Keratinocyte (primary cell): ENCODE data around the gene ZNF668.

Source experiments
- EZH2 ChIP-seq: IDR thresholded peaks from one replicate; pipeline ENCODE4 v1.6.1; 2012; ENCODE audit warnings: inconsistent platforms, mild to moderate bottlenecking, low read length, moderate library complexity
- TF ChIP-seq, protein P1 (sequence below), 3 experiments: IDR thresholded peaks in 1 of 3; conservative IDR thresholded peaks in 1 of 3; optimal IDR thresholded peaks in 1 of 3; 2 replicates in 2 of 3; 3 replicates in 1 of 3; pipeline versions ENCODE3 to v1.5.1; 2011; ENCODE audit warnings: low read length in 3 of 3, mild to moderate bottlenecking in 3 of 3, moderate library complexity in 2 of 3, control low read depth in 1 of 3, inconsistent platforms in 1 of 3; ENCODE audit not compliant: insufficient read depth in 2 of 3; ENCODE audit errors: extremely low read depth in 1 of 3

DNA sequence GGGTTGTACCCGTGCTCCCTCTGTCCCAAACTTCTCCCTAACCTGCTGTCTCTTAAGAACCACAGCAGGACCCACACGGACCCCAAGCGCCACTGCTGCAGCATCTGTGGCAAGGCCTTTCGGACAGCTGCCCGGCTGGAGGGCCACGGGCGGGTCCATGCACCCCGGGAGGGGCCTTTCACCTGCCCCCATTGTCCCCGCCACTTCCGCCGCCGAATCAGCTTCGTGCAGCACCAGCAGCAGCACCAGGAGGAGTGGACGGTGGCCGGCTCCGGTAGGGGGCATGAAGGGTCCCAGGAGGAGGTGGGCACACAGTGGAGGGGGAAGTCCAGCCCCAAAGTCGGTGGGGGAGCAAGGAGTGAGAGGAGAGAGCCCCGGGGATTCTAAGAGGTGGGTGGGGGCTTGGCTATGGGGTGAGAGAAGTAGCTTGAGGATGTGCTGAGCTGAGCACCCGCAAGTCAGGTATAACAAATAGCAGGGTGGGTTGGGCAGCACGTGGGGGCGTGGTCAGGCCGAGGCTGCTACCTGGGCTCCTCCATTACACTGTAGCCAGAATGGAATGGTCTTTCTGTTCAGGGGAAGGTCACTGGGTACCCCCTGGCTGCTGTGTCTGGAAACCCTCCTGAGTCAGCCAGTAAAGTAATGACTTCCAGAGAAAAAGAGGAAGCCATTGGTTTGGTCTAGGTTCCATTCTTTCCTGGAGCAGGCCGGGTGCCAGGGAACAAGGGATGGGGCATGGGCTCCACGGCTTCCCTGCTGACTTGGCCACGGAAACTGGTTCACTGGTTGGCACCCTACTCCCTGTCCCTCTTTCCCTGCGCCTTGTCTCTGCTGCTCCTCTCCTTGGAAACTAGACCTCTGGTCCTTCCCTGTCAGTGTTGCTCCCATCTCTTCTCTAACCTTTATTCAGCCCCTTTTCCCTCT, 7.7 kb upstream of the ZNF668 start:
- TF ChIP-seq, protein P1, sequence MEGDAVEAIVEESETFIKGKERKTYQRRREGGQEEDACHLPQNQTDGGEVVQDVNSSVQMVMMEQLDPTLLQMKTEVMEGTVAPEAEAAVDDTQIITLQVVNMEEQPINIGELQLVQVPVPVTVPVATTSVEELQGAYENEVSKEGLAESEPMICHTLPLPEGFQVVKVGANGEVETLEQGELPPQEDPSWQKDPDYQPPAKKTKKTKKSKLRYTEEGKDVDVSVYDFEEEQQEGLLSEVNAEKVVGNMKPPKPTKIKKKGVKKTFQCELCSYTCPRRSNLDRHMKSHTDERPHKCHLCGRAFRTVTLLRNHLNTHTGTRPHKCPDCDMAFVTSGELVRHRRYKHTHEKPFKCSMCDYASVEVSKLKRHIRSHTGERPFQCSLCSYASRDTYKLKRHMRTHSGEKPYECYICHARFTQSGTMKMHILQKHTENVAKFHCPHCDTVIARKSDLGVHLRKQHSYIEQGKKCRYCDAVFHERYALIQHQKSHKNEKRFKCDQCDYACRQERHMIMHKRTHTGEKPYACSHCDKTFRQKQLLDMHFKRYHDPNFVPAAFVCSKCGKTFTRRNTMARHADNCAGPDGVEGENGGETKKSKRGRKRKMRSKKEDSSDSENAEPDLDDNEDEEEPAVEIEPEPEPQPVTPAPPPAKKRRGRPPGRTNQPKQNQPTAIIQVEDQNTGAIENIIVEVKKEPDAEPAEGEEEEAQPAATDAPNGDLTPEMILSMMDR (optimal IDR thresholded peaks at IDR 0.05 in 1 of 3, IDR thresholded peaks at IDR 0.05 in 1 of 3, conservative IDR thresholded peaks at IDR 0.05 in 1 of 3; ENCODE audit: extremely low read depth in 1 of 3, insufficient read depth in 2 of 3, low read length in 3 of 3): no peak
- no peak for TF ChIP-seq EZH2
